GM12864 (cell line): ENCODE measurements around the gene SH3TC1.

ENCODE experiments used
- DNase-seq: peaks from one replicate; pipeline ENCODE4 v3.0.0-alpha.2; 2011; ENCODE audit warnings: low read depth
- H3K4me3 ChIP-seq: 2 replicates; pipeline ENCODE4 v1.5.1; 2011; ENCODE audit warnings: mild to moderate bottlenecking, low read depth, low read length, control low read depth
- CTCF ChIP-seq: IDR thresholded peaks from 2 replicates; pipeline ENCODE4 v1.5.1; 2011; ENCODE audit warnings: low read depth, mild to moderate bottlenecking, moderate library complexity, low read length, control low read depth, inconsistent platforms; ENCODE audit errors: missing control alignments

Gene SH3TC1

GRCh38 chr4:8158710-8159536 is 40.2 kb upstream of the SH3TC1 start, which contains the start of gene ABLIM2:
TSS of gene ABLIM2 (minus strand) at chr4:8158813. CDS start at chr4:8158689, 124 bp downstream.
- peak; percentile 94 for DNase-seq
- TF ChIP-seq CTCF = no peak
- peak within 1 kb of the TSS; percentile 62 for H3K4me3 ChIP-seq

- H3K4me3 ChIP-seq = peak overlapping the region; percentile 62
- no peak for DNase-seq
- no peak for TF ChIP-seq CTCF
Measured at GRCh38 chr4:8159537-8160232, 39.4 kb upstream of the SH3TC1 start.

GRCh38 chr4:8160233-8160560 is 38.9 kb upstream of the SH3TC1 start:
- no peak for TF ChIP-seq CTCF
- DNase-seq = no peak
- no peak overlapping the region for H3K4me3 ChIP-seq

GRCh38 chr4:8160572-8160971 is 38.5 kb upstream of the SH3TC1 start:
- no peak overlapping the region for H3K4me3 ChIP-seq
- no peak for DNase-seq
- no peak for TF ChIP-seq CTCF

- no peak for DNase-seq
- no peak for TF ChIP-seq CTCF
- no peak overlapping the region for H3K4me3 ChIP-seq
Measured at GRCh38 chr4:8162625-8163024, 36.5 kb upstream of the SH3TC1 start.

- no peak for DNase-seq
- no peak for TF ChIP-seq CTCF
- no peak overlapping the region for H3K4me3 ChIP-seq
Measured at GRCh38 chr4:8163026-8163425, 36.1 kb upstream of the SH3TC1 start.
